HG02678 (cell line): ENCODE results near the gene TBCB.
"Not testable (repeated sequence)": the region's sequence is repeated elsewhere in the genome, so short reads cannot be mapped to it uniquely, and the experiment has no call there.

Source experiments
- ATAC-seq: cut with Tn5 transposase; IDR thresholded peaks from one replicate; pipeline ENCODE4 v1.9.1; 2021; ENCODE audit warnings: mild to moderate bottlenecking, moderate library complexity; ENCODE audit not compliant: unreplicated experiment

TBCB gene

GRCh38 chr19:36131221-36131620 is 16.0 kb downstream of the TBCB start:
- ATAC-seq = not testable (repeated sequence)

- ATAC-seq = not testable (repeated sequence)
These were observed 19.6 kb downstream of the TBCB start for GRCh38 chr19:36134867-36135266.

- ATAC-seq = no peak
These were observed 21.9 kb downstream of the TBCB start for GRCh38 chr19:36136964-36137686.

- ATAC-seq = no peak
These were observed 23.8 kb downstream of the TBCB start for GRCh38 chr19:36139120-36139472.

GRCh38 chr19:36139473-36140303 is 24.4 kb downstream of the TBCB start, which contains the start of gene CAPNS1:
Gene CAPNS1, plus strand, starts transcription at chr19:36140066. Its CDS starts 946 bp downstream, at chr19:36141012.
- peak; percentile 86 for ATAC-seq

GRCh38 chr19:36140304-36141038 is 25.2 kb downstream of the TBCB start:
- ATAC-seq = no peak

GRCh38 chr19:36141039-36141927 is 26.0 kb downstream of the TBCB start:
- peak; percentile 51 for ATAC-seq

- no peak for ATAC-seq
These were observed 26.8 kb downstream of the TBCB start for GRCh38 chr19:36142046-36142445.

- ATAC-seq = no peak
These were observed 27.2 kb downstream of the TBCB start for GRCh38 chr19:36142496-36142895.

- no peak for ATAC-seq
These were observed 29.4 kb downstream of the TBCB start for GRCh38 chr19:36144624-36145023.

- no peak for ATAC-seq
These were observed 34.6 kb downstream of the TBCB start for GRCh38 chr19:36149673-36150406.

GRCh38 chr19:36150586-36150985 is 35.3 kb downstream of the TBCB start:
- no peak for ATAC-seq

GRCh38 chr19:36151144-36152018 is 36.1 kb downstream of the TBCB start:
- no peak for ATAC-seq

GRCh38 chr19:36152019-36152351 is 36.7 kb downstream of the TBCB start:
- no peak for ATAC-seq

- ATAC-seq = no peak
These were observed 37.3 kb downstream of the TBCB start, which contains the start of gene COX7A1 for GRCh38 chr19:36152352-36153091. Gene COX7A1, minus strand, starts transcription at chr19:36152447. Its CDS starts 40 bp downstream, at chr19:36152407.

- no peak for ATAC-seq
These were observed 37.9 kb downstream of the TBCB start for GRCh38 chr19:36153126-36153525.

- ATAC-seq = no peak
These were observed 45.7 kb downstream of the TBCB start for GRCh38 chr19:36160821-36161596.
